Measurements from ENCODE around the gene A3GALT2.

- TF ChIP-seq EZH2phosphoT487 (IDR thresholded peaks at IDR 0.05; ENCODE audit: borderline replicate concordance, low read depth, low read length), result no peak
- TF ChIP-seq CTCF (conservative IDR thresholded peaks at IDR 0.05; ENCODE audit: low read length), result no peak
These were observed 49.0 kb downstream of the A3GALT2 start for GRCh38 chr1:33271666-33272505.
